Activated CD8-positive, alpha-beta T cell treated with anti-CD3 and anti-CD28 coated beads, Interleukin-2, amount 10 ng/mL, durations not matched to agents 7 days and 5 days (primary cell): ENCODE data around the gene WASF1. TPM values are rescaled to one million over a fixed set of nuclear protein-coding genes. Genes with fewer than 3 reads are reported as not detected.
"Not testable (repeated sequence)": the region's sequence is repeated elsewhere in the genome, so short reads cannot be mapped to it uniquely, and the experiment has no call there.

ENCODE experiments used
- ATAC-seq: fragments of 150-1000 bp; cut with Tn5 transposase; one replicate; pipeline ENCODE4 v1.10.0; 2021; ENCODE audit warnings: moderate library complexity
- CTCF ChIA-PET: fragments of 350-600 bp; sonication (Branson Sonifier 250); formaldehyde crosslinking; loops from one replicate; lab custom pipeline; 2021; ENCODE audit warnings: antibody characterized with exemption; lab: Charles Lee
- POLR2A ChIA-PET: fragments of 350-600 bp; sonication (Branson Sonifier 250); formaldehyde crosslinking; loops from one replicate; lab custom pipeline; 2021; ENCODE audit warnings: antibody characterized with exemption; lab: Charles Lee
- DNase-seq: peaks from one replicate; pipeline ENCODE4 v3.0.0-alpha.2; 2020
- H3K27ac Mint-ChIP-seq: one replicate; pipeline ENCODE4 v1.8.0; 2021; ENCODE audit warnings: mild to moderate bottlenecking, mixed read lengths
- H3K27me3 Mint-ChIP-seq: one replicate; pipeline ENCODE4 v1.8.0; 2021; ENCODE audit warnings: low read depth, mixed read lengths
- H3K36me3 Mint-ChIP-seq: one replicate; pipeline ENCODE4 v1.8.0; 2021; ENCODE audit warnings: low read depth, mixed read lengths
- H3K4me1 Mint-ChIP-seq: one replicate; pipeline ENCODE4 v1.8.0; 2021; ENCODE audit warnings: low read depth, mixed read lengths
- H3K4me3 Mint-ChIP-seq: one replicate; pipeline ENCODE4 v1.8.0; 2021; ENCODE audit warnings: mild to moderate bottlenecking, mixed read lengths
- H3K9me3 Mint-ChIP-seq: one replicate; pipeline ENCODE4 v1.8.0; 2022; ENCODE audit warnings: mixed read lengths; ENCODE audit not compliant: insufficient read depth
- total RNA-seq, 2 experiments: library from RNA; stranded (reverse); gene quantifications; one replicate each; pipeline ENCODE4 v1.2.3, GENCODE V29; 2021

WASF1 gene
- total RNA-seq, 2 experiments from 2014 or later = 0.50 to 0.76 TPM

- Mint-ChIP-seq H3K36me3 (no peaks in the 10 kb centered on the region), H3K27ac (no peak overlapping the region), H3K4me3 (no peak overlapping the region), H3K27me3 (peaks cover 21% of the 10 kb centered on the region), H3K9me3 (no peaks in the 10 kb centered on the region), H3K4me1 (no peaks in the 10 kb centered on the region)
- DNase-seq (no peak), ATAC-seq (no peak)
- POLR2A ChIA-PET = no interaction called here
- CTCF ChIA-PET = no interaction called here
These were observed 95.4 kb downstream of the WASF1 start for GRCh38 chr6:110083875-110084585.

GRCh38 chr6:110075406-110075805 lies 104.1 kb downstream of the WASF1 start:
- Mint-ChIP-seq H3K27ac (no peak overlapping the region), H3K4me3 (no peak overlapping the region), H3K27me3 (peaks cover 26% of the 10 kb centered on the region), H3K4me1 (no peaks in the 10 kb centered on the region), H3K36me3 (no peaks in the 10 kb centered on the region), H3K9me3 (no peaks in the 10 kb centered on the region)
- ChIA-PET CTCF (interaction anchor here (0.6 to 1.2 kb wide), 3 partner anchors 35 to 189 kb away, joined by 3 to 4 read pairs (median 3); no protein-coding TSS in a partner anchor), POLR2A (no interaction called here)
- DNase-seq (no peak), ATAC-seq (no peak)

GRCh38 chr6:110073474-110073873 lies 106.0 kb downstream of the WASF1 start:
- CTCF ChIA-PET, H3K36me3 Mint-ChIP-seq, POLR2A ChIA-PET, H3K4me1 Mint-ChIP-seq, H3K27ac Mint-ChIP-seq, DNase-seq, H3K4me3 Mint-ChIP-seq, ATAC-seq, H3K9me3 Mint-ChIP-seq: not testable (repeated sequence)
- H3K27me3 Mint-ChIP-seq = peaks cover 32% of the 10 kb centered on the region

DNA sequence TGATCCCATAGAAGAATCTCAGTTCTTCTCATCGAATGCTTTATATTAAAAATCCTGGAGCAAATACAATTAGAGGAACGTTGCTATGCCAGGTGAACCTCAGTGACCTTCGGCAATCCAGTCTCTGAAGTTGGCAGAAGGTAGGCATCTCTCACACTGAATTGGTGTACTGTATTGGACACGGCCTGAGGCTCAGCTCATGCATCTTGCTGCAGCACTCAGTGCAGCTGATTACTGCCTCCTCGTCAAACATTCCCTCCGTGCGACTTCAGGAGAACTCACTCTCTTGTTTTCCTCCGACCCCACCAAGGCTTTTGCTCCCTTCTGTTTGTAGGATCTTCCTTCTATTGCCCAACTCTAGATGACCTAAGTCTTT lies 110.9 kb downstream of the WASF1 start:
- Mint-ChIP-seq H3K27ac (no peak overlapping the region), H3K4me3 (no peak overlapping the region), H3K9me3 (no peaks in the 10 kb centered on the region), H3K4me1 (peaks cover 6% of the 10 kb centered on the region), H3K36me3 (no peaks in the 10 kb centered on the region), H3K27me3 (peaks cover 43% of the 10 kb centered on the region)
- no peak for ATAC-seq
- POLR2A ChIA-PET = no interaction called here
- no peak for DNase-seq
- CTCF ChIA-PET = no interaction called here

- Mint-ChIP-seq H3K9me3 (no peaks in the 10 kb centered on the region), H3K27ac (no peak overlapping the region), H3K27me3 (peaks cover 42% of the 10 kb centered on the region), H3K4me1 (peaks cover 12% of the 10 kb centered on the region), H3K36me3 (no peaks in the 10 kb centered on the region), H3K4me3 (no peak overlapping the region)
- ATAC-seq = no peak
- DNase-seq = no peak
- ChIA-PET POLR2A (no interaction called here), CTCF (interaction anchor here (5.0 kb wide), 1 partner anchor 28 kb away, joined by 21 read pairs; no protein-coding TSS in a partner anchor)
These were observed 111.5 kb downstream of the WASF1 start for GRCh38 chr6:110067837-110068591.

- CTCF ChIA-PET = interaction anchor here (5.0 kb wide), 1 partner anchor 25 kb away, joined by 21 read pairs; no protein-coding TSS in a partner anchor
- H3K4me3 Mint-ChIP-seq = no peak overlapping the region
- H3K36me3 Mint-ChIP-seq = no peaks in the 10 kb centered on the region
- no peaks in the 10 kb centered on the region for H3K9me3 Mint-ChIP-seq
- no peak overlapping the region for H3K27ac Mint-ChIP-seq
- H3K27me3 Mint-ChIP-seq = peaks cover 49% of the 10 kb centered on the region
- DNase-seq = no peak
- ATAC-seq = no peak
- POLR2A ChIA-PET = no interaction called here
- H3K4me1 Mint-ChIP-seq = peaks cover 14% of the 10 kb centered on the region
These were observed 114.5 kb downstream of the WASF1 start for GRCh38 chr6:110064744-110065524.

DNA sequence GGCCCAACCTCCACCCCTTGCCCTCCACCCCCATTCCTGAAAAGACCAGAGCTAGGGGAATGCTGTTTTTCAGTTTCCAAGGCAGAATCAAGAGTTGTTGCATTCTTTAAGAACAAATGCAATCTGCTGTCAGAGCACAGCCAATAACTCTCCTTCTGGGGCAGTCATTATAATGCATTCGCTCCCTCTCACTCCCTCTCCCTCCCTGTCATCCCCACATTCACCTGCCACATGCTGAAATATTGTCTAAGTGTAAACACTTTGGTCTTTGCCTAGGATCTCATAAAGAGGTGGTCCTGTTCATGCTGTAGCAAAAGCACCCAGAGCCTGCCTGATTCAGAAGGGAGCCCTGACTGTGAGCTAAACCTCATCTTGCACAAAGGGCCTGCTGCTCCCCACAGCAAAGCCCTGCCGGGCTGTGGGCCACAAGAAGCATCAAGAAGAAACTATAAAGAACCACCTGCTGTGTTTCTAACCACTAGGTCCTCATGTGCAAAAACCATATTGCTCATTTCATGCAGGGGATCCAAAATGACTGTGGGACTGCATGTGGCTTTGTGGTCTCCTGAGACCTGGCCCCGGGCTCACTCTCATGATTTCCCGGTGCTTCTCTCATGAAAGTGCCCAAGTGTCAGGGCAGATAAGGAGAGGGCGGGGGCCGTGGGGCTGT lies 115.7 kb downstream of the WASF1 start:
- Mint-ChIP-seq H3K27me3 (peaks cover 48% of the 10 kb centered on the region), H3K4me1 (peaks cover 14% of the 10 kb centered on the region), H3K4me3 (no peak overlapping the region), H3K9me3 (no peaks in the 10 kb centered on the region), H3K36me3 (no peaks in the 10 kb centered on the region), H3K27ac (no peak overlapping the region)
- ChIA-PET POLR2A (no interaction called here), CTCF (interaction anchor here (5.0 kb wide), 1 partner anchor 24 kb away, joined by 21 read pairs; no protein-coding TSS in a partner anchor)
- peak; percentile 82 for ATAC-seq
- peak; percentile 45 for DNase-seq

- DNase-seq (no peak), ATAC-seq (no peak)
- POLR2A ChIA-PET = no interaction called here
- CTCF ChIA-PET = no interaction called here
- Mint-ChIP-seq H3K27me3 (peaks cover 33% of the 10 kb centered on the region), H3K4me3 (no peak overlapping the region), H3K36me3 (no peaks in the 10 kb centered on the region), H3K9me3 (no peaks in the 10 kb centered on the region), H3K27ac (no peak overlapping the region), H3K4me1 (no peaks in the 10 kb centered on the region)
These were observed 124.1 kb downstream of the WASF1 start for GRCh38 chr6:110055387-110055735.

DNA sequence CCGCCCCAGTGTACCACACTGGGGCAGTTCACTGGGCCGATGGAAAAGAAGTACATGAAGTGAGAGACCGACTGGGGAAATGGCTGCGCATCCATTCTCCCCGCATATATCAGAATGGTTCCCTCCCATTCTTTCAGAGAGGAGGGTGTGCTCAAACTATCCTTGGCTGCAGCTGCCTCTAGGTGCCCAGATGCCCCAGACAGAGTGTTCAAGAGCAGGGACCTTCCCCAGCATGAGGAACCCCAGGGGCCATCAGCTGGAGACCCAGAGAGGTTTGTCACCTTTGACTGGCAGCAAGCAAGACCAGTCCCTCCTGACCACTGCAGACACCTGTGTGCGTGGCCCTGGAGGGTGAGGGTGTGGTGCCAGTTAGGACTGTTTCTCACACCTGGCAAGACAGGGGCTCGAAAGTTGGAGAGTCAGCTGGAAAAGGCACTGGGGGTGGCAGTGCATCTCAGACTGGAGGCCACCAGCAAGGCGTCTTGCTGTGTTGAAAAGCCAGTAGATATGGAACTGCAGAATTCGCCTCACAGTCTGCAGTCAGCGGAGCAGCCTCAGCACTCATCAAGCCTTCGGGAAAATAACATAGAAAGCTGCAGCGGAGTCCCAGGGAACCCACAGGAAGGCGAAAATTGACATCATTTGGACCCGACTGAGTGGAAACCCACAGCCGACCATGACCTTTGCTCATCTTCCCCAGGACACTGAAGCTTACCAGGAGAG lies 124.6 kb downstream of the WASF1 start:
- H3K27me3 Mint-ChIP-seq = peaks cover 27% of the 10 kb centered on the region
- POLR2A ChIA-PET = no interaction called here
- H3K4me1 Mint-ChIP-seq = no peaks in the 10 kb centered on the region
- no peaks in the 10 kb centered on the region for H3K36me3 Mint-ChIP-seq
- no peak for ATAC-seq
- no peak overlapping the region for H3K4me3 Mint-ChIP-seq
- H3K9me3 Mint-ChIP-seq = no peaks in the 10 kb centered on the region
- CTCF ChIA-PET = interaction anchor here (0.7 to 3.2 kb wide), 2 partner anchors 14 to 26 kb away, joined by 3 to 30 read pairs; no protein-coding TSS in a partner anchor
- H3K27ac Mint-ChIP-seq = no peak overlapping the region
- no peak for DNase-seq

DNA sequence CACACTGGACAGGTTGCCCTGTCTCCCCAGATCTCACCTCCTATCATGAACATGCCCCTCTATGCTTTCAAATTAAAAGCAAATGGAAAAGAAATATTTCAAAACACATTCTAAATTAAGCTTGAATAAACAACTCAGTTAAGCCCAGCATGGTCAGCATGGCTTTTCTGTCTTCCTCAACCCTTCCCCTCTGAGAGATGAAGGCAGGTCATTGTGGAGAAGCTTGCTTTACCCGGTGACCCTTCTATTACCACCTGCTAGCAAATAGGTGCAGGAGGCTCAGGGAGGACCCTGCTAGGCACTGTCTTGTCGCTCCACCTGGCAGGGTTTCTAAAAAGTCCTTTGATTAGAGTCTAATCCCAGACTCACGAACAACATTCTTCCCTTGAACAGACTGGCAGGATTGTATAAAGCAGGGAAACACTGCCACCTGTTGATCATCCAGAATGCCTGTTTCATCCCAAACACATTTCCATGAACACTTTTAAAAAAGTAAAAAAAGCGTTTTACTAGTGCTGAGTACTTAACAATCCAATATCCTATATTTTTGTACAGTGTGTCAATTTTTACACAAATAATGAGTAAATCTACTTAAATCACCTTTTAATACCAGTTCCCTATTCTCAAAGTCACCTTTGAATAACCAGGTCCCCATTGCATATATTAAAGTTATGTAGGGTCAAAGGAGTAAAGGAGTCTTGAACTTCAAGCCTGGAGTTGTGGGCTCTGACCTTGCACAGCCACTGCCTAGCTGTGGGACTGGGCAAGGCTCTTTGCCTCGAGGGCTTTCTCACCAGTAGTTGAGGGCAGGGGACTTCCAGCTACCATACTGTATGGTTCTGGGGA lies 125.9 kb downstream of the WASF1 start:
- no peak for DNase-seq
- no peak overlapping the region for H3K27ac Mint-ChIP-seq
- POLR2A ChIA-PET = no interaction called here
- CTCF ChIA-PET = interaction anchor here (0.6 to 3.2 kb wide), 8 partner anchors 9 to 1746 kb away, joined by 3 to 30 read pairs (median 3); no protein-coding TSS in a partner anchor
- H3K4me3 Mint-ChIP-seq = no peak overlapping the region
- H3K27me3 Mint-ChIP-seq = peaks cover 21% of the 10 kb centered on the region
- H3K4me1 Mint-ChIP-seq = no peaks in the 10 kb centered on the region
- no peaks in the 10 kb centered on the region for H3K9me3 Mint-ChIP-seq
- no peaks in the 10 kb centered on the region for H3K36me3 Mint-ChIP-seq
- ATAC-seq = no peak
